K562 (cell line): ENCODE measurements around the gene DNAJC1. TPM values are rescaled to one million over a fixed set of nuclear protein-coding genes. Genes with fewer than 3 reads are reported as not detected.

Experiments used
- ATAC-seq: fragments of 200-7000 bp; cut with Tn5 transposase; 3 replicates; pipeline ENCODE4 v1.9.1; 2020; ENCODE audit warnings: moderate library complexity
- BruUV-seq: library from RNA; stranded (reverse); fragments of 400-500 nt; replicated peaks from 2 replicates; lab custom pipeline; 2021; lab: Mats Ljungman, UMichigan
- CTCF ChIA-PET: fragments of 300-600 bp; formaldehyde crosslinking; extraction: SDS; loops from one replicate; lab custom pipeline; 2021; ENCODE audit warnings: low intra/inter-chr PET ratio; lab: Yijun Ruan, JAX
- POLR2A ChIA-PET: fragments of 300-600, 350-650 bp; sonication (Branson Sonifier 250); formaldehyde crosslinking; extraction: SDS; loops from one replicate; lab custom pipeline; 2021; ENCODE audit warnings: antibody characterized with exemption, inconsistent platforms; lab: Yijun Ruan, JAX
- DNase-seq, 4 experiments: peaks; one replicate each; pipeline versions ENCODE4 v3.0.0 to v3.0.0-alpha.2; 2011 to 2018; ENCODE audit warnings: low spot score in 3 of 4, mixed read lengths in 3 of 4; ENCODE audit errors: extremely low read depth in 1 of 4
- FAIRE-seq: peaks from 2 replicates; lab custom pipeline; 2011; peaks lifted over from hg19 to GRCh38; lab: Jason Lieb, UNC
- H2AFZ ChIP-seq: 2 replicates; pipeline ENCODE4 v1.6.0; 2011; ENCODE audit warnings: low read depth, low read length, control low read depth, inconsistent platforms
- H3K27ac ChIP-seq: fragments of 200-600 bp; 3 replicates; pipeline ENCODE4 v1.8.0; 2011; ENCODE audit warnings: low read depth, mild to moderate bottlenecking, control low read depth, inconsistent platforms, low read length, moderate library complexity, mixed read lengths; ENCODE audit errors: extremely low read depth
- H3K27me3 ChIP-seq, 2 experiments: fragments of 300-600 bp in 1 of 2; 2 replicates in 1 of 2; 3 replicates in 1 of 2; pipeline versions ENCODE4 v1.6.0 to v1.8.0; 2011; ENCODE audit warnings: inconsistent platforms in 2 of 2, low read length in 2 of 2, mild to moderate bottlenecking in 1 of 2, mixed read lengths in 1 of 2, moderate library complexity in 1 of 2; ENCODE audit not compliant: control insufficient read depth in 2 of 2, insufficient read depth in 2 of 2
- H3K36me3 ChIP-seq: fragments of 300-600 bp; 3 replicates; pipeline ENCODE4 v1.8.0; 2011; ENCODE audit warnings: mild to moderate bottlenecking, low read length, inconsistent platforms; ENCODE audit not compliant: control insufficient read depth, insufficient read depth
- H3K4me1 ChIP-seq, 2 experiments: fragments of 200-600 bp in 1 of 2; replicated peaks in 1 of 2; 2 replicates in 1 of 2; 3 replicates in 1 of 2; pipeline versions ENCODE4 v1.5.1 to v1.8.0; 2011; ENCODE audit warnings: inconsistent platforms in 2 of 2, low read length in 2 of 2, mild to moderate bottlenecking in 1 of 2, mixed read lengths in 1 of 2, moderate library complexity in 1 of 2; ENCODE audit not compliant: control insufficient read depth in 2 of 2, insufficient read depth in 2 of 2
- H3K4me2 ChIP-seq: 2 replicates; pipeline ENCODE4 v1.6.1; 2011; ENCODE audit warnings: low read length, control low read depth, inconsistent platforms, mixed read lengths; ENCODE audit not compliant: insufficient read depth
- H3K4me3 ChIP-seq: fragments of 200-600 bp; sonication (generic), shearing (Covaris generic); 2 replicates; pipeline ENCODE4 v1.5.1; 2016; ENCODE audit warnings: control low read depth, inconsistent platforms
- H3K79me2 ChIP-seq: fragments of 200-600 bp; 3 replicates; pipeline ENCODE4 v1.8.0; 2011; ENCODE audit warnings: low read length, inconsistent platforms; ENCODE audit not compliant: control insufficient read depth, insufficient read depth
- H3K9ac ChIP-seq, 2 experiments: 2 replicates each; pipeline versions ENCODE4 v1.6.0 to v1.6.1; 2011; ENCODE audit warnings: low read depth in 2 of 2, low read length in 2 of 2, control low read depth in 1 of 2, inconsistent platforms in 1 of 2, mild to moderate bottlenecking in 1 of 2, mixed read lengths in 1 of 2; ENCODE audit not compliant: insufficient read depth in 1 of 2
- H3K9me1 ChIP-seq: one replicate; pipeline ENCODE4 v1.6.0; 2011; ENCODE audit warnings: inconsistent platforms, mild to moderate bottlenecking, low read length, moderate library complexity; ENCODE audit not compliant: control insufficient read depth, insufficient read depth
- H3K9me3 ChIP-seq: replicated peaks from 2 replicates; pipeline ENCODE4 v1.5.1; 2011; ENCODE audit warnings: low read depth, low read length, inconsistent platforms; ENCODE audit not compliant: control insufficient read depth, insufficient read depth
- H4K20me1 ChIP-seq: replicated peaks from 2 replicates; pipeline ENCODE4 v1.6.1; 2011; ENCODE audit warnings: low read length, inconsistent platforms, mixed read lengths; ENCODE audit not compliant: control insufficient read depth, insufficient read depth
- ARNT ChIP-seq, 2 experiments: fragments of 450-650 bp; IDR thresholded peaks; 2 replicates each; pipeline ENCODE4 v1.6.1; 2016; ENCODE audit warnings: mild to moderate bottlenecking in 1 of 2
- ATF1 ChIP-seq, 2 experiments: fragments of 450-650 bp in 1 of 2; IDR thresholded peaks; 2 replicates each; pipeline ENCODE4 v1.6.1; 2016; ENCODE audit warnings: missing compliant biosample characterization in 1 of 2, missing genetic modification characterization in 1 of 2
- ATF7 ChIP-seq: fragments of 450-650 bp; IDR thresholded peaks from 2 replicates; pipeline ENCODE4 v1.7.1; 2014; ENCODE audit warnings: mild to moderate bottlenecking, moderate library complexity
- CBX5 ChIP-seq: IDR thresholded peaks from 2 replicates; pipeline ENCODE4 v1.6.1; 2014; ENCODE audit warnings: low read depth, borderline replicate concordance
- CHD2 ChIP-seq: IDR thresholded peaks from 2 replicates; pipeline ENCODE4 v1.6.1; 2011; ENCODE audit warnings: low read depth, low read length
- ELK1 ChIP-seq: sonication (generic); formaldehyde crosslinking; IDR thresholded peaks from 2 replicates; pipeline ENCODE4 v1.8.1; 2022; ENCODE audit warnings: missing genetic modification reagents
- FOXJ3 ChIP-seq: sonication (generic); formaldehyde crosslinking; IDR thresholded peaks from 2 replicates; pipeline ENCODE4 v1.4.0; 2020; ENCODE audit warnings: mild to moderate bottlenecking, missing genetic modification reagents
- IRF2 ChIP-seq: sonication (generic); formaldehyde crosslinking; IDR thresholded peaks from 2 replicates; pipeline ENCODE4 v1.8.1; 2022; ENCODE audit warnings: mild to moderate bottlenecking, missing genetic modification reagents
- MAFG ChIP-seq: fragments of 450-650 bp; conservative IDR thresholded peaks from 2 replicates; pipeline ENCODE4 v1.6.1; 2016; ENCODE audit warnings: missing genetic modification characterization, missing compliant biosample characterization
- MTA1 ChIP-seq: fragments of 450-650 bp; IDR thresholded peaks from 2 replicates; pipeline ENCODE4 v1.6.1; 2017; ENCODE audit warnings: borderline replicate concordance
- NCOR1 ChIP-seq: fragments of 450-650 bp; IDR thresholded peaks from 2 replicates; pipeline ENCODE4 v1.6.1; 2016; ENCODE audit warnings: mild to moderate bottlenecking, moderate library complexity
- PRPF4 ChIP-seq: fragments of 200-400 bp; formaldehyde crosslinking; IDR thresholded peaks from one replicate; pipeline ENCODE4 v1.6.1; 2017; ENCODE audit warnings: low read length, low read depth, mild to moderate bottlenecking; ENCODE audit not compliant: insufficient read depth, poor library complexity, severe bottlenecking
- SNIP1 ChIP-seq: fragments of 450-650 bp; IDR thresholded peaks from 2 replicates; pipeline ENCODE4 v1.7.1; 2017; ENCODE audit warnings: low read depth, mild to moderate bottlenecking
- SRF ChIP-seq, 2 experiments: fragments of 250-450, 450-650 bp in 1 of 2; sonication (Bioruptor Pico) in 1 of 2; sonication (generic) in 1 of 2; formaldehyde crosslinking; IDR thresholded peaks; 2 replicates each; pipeline versions ENCODE4 v1.5.0 to v1.5.1; 2020 to 2022; ENCODE audit warnings: mild to moderate bottlenecking in 1 of 2, missing genetic modification reagents in 1 of 2
- ZFPM2 ChIP-seq: fragments of 250-450 bp; sonication (Bioruptor Pico); IDR thresholded peaks from 2 replicates; pipeline ENCODE4 v1.5.1; 2022; ENCODE audit warnings: mild to moderate bottlenecking
- ZNF174 ChIP-seq: fragments of 250-450 bp; sonication (Bioruptor Pico); IDR thresholded peaks from 2 replicates; pipeline ENCODE4 v1.4.0; 2020; ENCODE audit warnings: mild to moderate bottlenecking
- ZNF3 ChIP-seq: fragments of 250-450 bp; sonication (Bioruptor Pico); IDR thresholded peaks from 2 replicates; pipeline ENCODE4 v1.5.0; 2021; ENCODE audit warnings: mild to moderate bottlenecking, moderate library complexity
- WGBS: fragments of 100-300 bp; shearing (Covaris generic); methylation state at CpG from one replicate; pipeline ENCODE4 v1.1.6; 2016; ENCODE audit warnings: low coverage, mixed read lengths; ENCODE audit not compliant: insufficient coverage; ENCODE audit errors: missing lambda C conversion rate; 5-methylcytosine and 5-hydroxymethylcytosine counted together
- in situ Hi-C: fragments of 300-500 bp; cut with MboI; formaldehyde crosslinking; loops from 4 replicates; pipeline ENCODE4 v1.15.0; 2018; ENCODE audit warnings: inconsistent platforms, mixed read lengths
- intact Hi-C: fragments of 100-400 bp; cut with micrococcal nuclease; formaldehyde crosslinking; loops from 2 replicates; pipeline ENCODE4 v1.14.2; 2022
- polyA plus RNA-seq, 8 experiments: library from polyadenylated mRNA; depleted of rRNA in 4 of 8; stranded (reverse) in 5 of 8; unstranded in 3 of 8; fragments of >200 nt; fragmentation: Nextera tagmentation in 2 of 8; fragmentation: Illumina TruSeq in 1 of 8; extraction: Ambion mirVana in 2 of 8; extraction: Trizol in 1 of 8; gene quantifications; 2 replicates each; pipeline versions ENCODE4 v1.2.1 to v1.2.3, GENCODE V29; 2011 to 2014; ENCODE audit warnings: inconsistent platforms in 1 of 8, missing spikeins in 1 of 8
- total RNA-seq, 7 experiments: library from RNA; depleted of rRNA in 6 of 7; stranded (reverse); fragments of >200 nt in 6 of 7; fragmentation: Illumina TruSeq in 2 of 7; extraction: Trizol in 2 of 7; gene quantifications; 2 replicates each; pipeline versions ENCODE4 v1.2.1 to v1.2.3, GENCODE V29; 2011 to 2021; ENCODE audit warnings: low replicate concordance in 1 of 7
- TF ChIP-seq, protein P1 (sequence below): fragments of 450-650 bp; formaldehyde crosslinking; conservative IDR thresholded peaks from 2 replicates; pipeline ENCODE4 v1.4.0; 2022; ENCODE audit warnings: mild to moderate bottlenecking, missing genetic modification characterization

DNAJC1 gene
- total and polyA plus RNA-seq, 9 of the 15 experiments (the other 6 are each of a cell fraction or from before 2014, with no cell fraction given): 5.4 to 77.6 (median 40.3) TPM

GRCh38 chr10:21976280-21976679 lies 27.2 kb downstream of the DNAJC1 start (continued):
- no peak for TF ChIP-seq ELK1 (CRISPR knock-in tag)
- TF ChIP-seq ZNF3 (CRISPR knock-in tag): no peak
- no peak for TF ChIP-seq MTA1
- TF ChIP-seq IRF2: no peak
- no peak for TF ChIP-seq ARNT (IDR thresholded peaks at IDR 0.05)

DNA sequence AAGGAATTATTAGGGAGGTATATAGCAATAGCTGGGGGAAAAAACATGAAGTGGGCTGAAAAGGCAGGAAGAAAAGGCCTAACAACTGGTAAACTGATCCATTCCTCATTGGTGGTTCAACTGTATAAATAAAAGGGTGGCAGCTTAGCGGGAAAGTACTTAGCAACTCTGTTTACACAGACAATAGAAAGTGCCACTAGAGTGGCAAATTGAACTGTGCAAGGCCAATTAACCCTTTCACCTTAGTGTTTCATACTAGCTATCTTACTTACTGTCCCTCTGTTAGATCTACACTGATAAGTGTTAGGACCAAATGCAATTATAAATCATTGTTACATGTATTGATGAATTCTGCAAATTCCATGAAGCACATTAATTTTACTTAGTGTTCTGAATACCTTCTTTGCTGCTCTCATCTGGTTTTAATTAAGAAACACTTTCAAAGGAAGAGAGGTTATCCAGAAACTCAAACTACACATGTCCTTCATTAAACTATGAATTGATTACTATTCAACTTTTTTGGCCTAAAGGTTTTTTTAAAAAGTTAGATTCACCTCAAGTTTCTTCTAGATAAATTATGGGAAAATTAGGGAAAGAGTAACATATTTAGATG lies 28.0 kb downstream of the DNAJC1 start:
- DNase-seq (no peak), ATAC-seq (no peak), FAIRE-seq (no peak)
- 56% methylated on average over 1 of the region's 1 CpG for WGBS
- H3K4me3 ChIP-seq: no peak overlapping the region
- H3K9ac ChIP-seq: no peak overlapping the region
- H3K36me3 ChIP-seq: no peaks in the 10 kb centered on the region
- no peaks in the 10 kb centered on the region for H4K20me1 ChIP-seq
- peaks cover 93% of the 10 kb centered on the region for H3K79me2 ChIP-seq
- H3K27me3 ChIP-seq: no peaks in the 10 kb centered on the region
- intact Hi-C loops (no loop called here), in situ Hi-C loops (no loop called here)
- H3K4me2 ChIP-seq: no peak overlapping the region
- H3K9me1 ChIP-seq: no peaks in the 10 kb centered on the region
- BruUV-seq: no TSS peak
- H2AFZ ChIP-seq: no peak overlapping the region
- H3K9me3 ChIP-seq: no peaks in the 10 kb centered on the region
- POLR2A ChIA-PET: interaction anchor here (0.6 to 0.9 kb wide), 2 partner anchors 25 to 54 kb away, joined by 3 read pairs; no protein-coding TSS in a partner anchor
- no peak overlapping the region for H3K27ac ChIP-seq
- peaks cover 0 to 10% of the 10 kb centered on the region in 2 experiments; a peak in 1 of 5 replicates for H3K4me1 ChIP-seq
- CTCF ChIA-PET: no interaction called here
- TF ChIP-seq, protein P1, sequence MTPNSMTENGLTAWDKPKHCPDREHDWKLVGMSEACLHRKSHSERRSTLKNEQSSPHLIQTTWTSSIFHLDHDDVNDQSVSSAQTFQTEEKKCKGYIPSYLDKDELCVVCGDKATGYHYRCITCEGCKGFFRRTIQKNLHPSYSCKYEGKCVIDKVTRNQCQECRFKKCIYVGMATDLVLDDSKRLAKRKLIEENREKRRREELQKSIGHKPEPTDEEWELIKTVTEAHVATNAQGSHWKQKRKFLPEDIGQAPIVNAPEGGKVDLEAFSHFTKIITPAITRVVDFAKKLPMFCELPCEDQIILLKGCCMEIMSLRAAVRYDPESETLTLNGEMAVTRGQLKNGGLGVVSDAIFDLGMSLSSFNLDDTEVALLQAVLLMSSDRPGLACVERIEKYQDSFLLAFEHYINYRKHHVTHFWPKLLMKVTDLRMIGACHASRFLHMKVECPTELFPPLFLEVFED: no peak
- TF ChIP-seq CBX5: no peak
- no peak for TF ChIP-seq CHD2
- no peak for TF ChIP-seq ZFPM2 (CRISPR knock-in tag)
- no peak for TF ChIP-seq ZNF174 (CRISPR knock-in tag)
- TF ChIP-seq SNIP1: no peak
- no peak for TF ChIP-seq SRF (CRISPR knock-in tag; IDR thresholded peaks at IDR 0.05)
- TF ChIP-seq ATF1 (CRISPR knock-in tag; IDR thresholded peaks at IDR 0.05): no peak
- TF ChIP-seq ATF1 (tag; IDR thresholded peaks at IDR 0.05): no peak
- TF ChIP-seq PRPF4: no peak
- TF ChIP-seq MAFG (tag): no peak
- no peak for TF ChIP-seq ATF7
- no peak for TF ChIP-seq NCOR1
- TF ChIP-seq FOXJ3: no peak
